Kidney epithelial cell (primary cell): ENCODE measurements around the gene BAG1. TPM values are rescaled to one million over a fixed set of nuclear protein-coding genes. Genes with fewer than 3 reads are reported as not detected.

Experiments used
- DNase-seq: peaks from one replicate; pipeline ENCODE4 v3.0.0-alpha.2; 2010; ENCODE audit warnings: low read depth
- H3K27me3 ChIP-seq: 2 replicates; pipeline ENCODE4 v1.6.0; 2011; ENCODE audit warnings: low read length; ENCODE audit not compliant: control insufficient read depth, insufficient read depth
- H3K36me3 ChIP-seq: 2 replicates; pipeline ENCODE4 v1.5.1; 2011; ENCODE audit warnings: low read length; ENCODE audit not compliant: control insufficient read depth, insufficient read depth
- H3K4me3 ChIP-seq: 2 replicates; pipeline ENCODE4 v1.5.1; 2011; ENCODE audit warnings: low read depth, mild to moderate bottlenecking, control low read depth, low read length
- total RNA-seq: library from RNA; depleted of rRNA; stranded (reverse); fragments of >200 nt; gene quantifications from 2 replicates; pipeline ENCODE4 v1.2.3, GENCODE V29; 2015
- TF ChIP-seq, protein P1 (sequence below): IDR thresholded peaks from 2 replicates; pipeline ENCODE4 v1.5.1; 2011; ENCODE audit warnings: mild to moderate bottlenecking, moderate library complexity, low read length, control low read depth, inconsistent platforms; ENCODE audit not compliant: insufficient read depth, poor library complexity, severe bottlenecking

The BAG1 gene
- total RNA-seq, 1 donor from 2014 or later, result 59.0 TPM

DNA sequence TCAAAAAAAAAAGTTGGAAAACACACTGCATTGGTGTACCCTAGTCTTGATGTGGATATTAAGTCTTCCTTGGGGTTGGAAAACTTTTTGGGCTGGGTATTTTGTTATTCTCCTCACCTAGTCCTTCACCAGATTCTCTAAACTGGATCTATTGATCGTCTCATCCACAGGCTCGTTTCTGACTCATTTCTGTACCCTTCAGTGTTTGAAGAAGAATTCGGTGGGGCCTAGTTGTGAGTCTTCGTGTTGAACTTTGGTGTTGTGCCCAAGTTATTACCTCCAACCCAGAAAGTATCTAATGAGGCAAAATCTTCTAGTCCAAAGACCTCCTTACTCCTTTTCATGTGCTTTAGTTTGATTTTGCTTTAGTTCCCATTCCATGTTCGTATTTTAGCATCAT is 27.4 kb upstream of the BAG1 start:
- TF ChIP-seq, protein P1, sequence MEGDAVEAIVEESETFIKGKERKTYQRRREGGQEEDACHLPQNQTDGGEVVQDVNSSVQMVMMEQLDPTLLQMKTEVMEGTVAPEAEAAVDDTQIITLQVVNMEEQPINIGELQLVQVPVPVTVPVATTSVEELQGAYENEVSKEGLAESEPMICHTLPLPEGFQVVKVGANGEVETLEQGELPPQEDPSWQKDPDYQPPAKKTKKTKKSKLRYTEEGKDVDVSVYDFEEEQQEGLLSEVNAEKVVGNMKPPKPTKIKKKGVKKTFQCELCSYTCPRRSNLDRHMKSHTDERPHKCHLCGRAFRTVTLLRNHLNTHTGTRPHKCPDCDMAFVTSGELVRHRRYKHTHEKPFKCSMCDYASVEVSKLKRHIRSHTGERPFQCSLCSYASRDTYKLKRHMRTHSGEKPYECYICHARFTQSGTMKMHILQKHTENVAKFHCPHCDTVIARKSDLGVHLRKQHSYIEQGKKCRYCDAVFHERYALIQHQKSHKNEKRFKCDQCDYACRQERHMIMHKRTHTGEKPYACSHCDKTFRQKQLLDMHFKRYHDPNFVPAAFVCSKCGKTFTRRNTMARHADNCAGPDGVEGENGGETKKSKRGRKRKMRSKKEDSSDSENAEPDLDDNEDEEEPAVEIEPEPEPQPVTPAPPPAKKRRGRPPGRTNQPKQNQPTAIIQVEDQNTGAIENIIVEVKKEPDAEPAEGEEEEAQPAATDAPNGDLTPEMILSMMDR, result no peak
- H3K36me3 ChIP-seq, result no peaks in the 10 kb centered on the region
- no peaks in the 10 kb centered on the region for H3K27me3 ChIP-seq
- no peak overlapping the region for H3K4me3 ChIP-seq
- no peak for DNase-seq

DNA sequence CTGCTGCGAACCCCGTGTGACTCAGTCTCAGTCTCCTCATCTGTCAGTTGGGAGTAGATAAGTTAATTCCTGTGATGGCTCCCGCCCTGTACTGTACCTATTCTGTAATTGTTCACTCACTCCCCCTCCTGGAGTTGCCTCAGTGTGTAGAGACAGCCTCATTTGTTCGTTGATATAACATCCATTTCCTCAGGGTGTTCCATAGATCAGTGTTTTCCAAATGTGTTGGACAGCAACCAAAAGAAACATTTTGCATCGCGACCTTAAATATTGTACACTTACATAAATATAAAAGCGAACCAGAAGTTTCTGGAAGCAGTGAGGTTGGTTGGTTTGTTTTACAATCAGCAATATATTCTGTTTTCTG is 26.5 kb upstream of the BAG1 start:
- Histone ChIP-seq H3K4me3 (peak overlapping the region; percentile 63), H3K36me3 (no peaks in the 10 kb centered on the region), H3K27me3 (no peaks in the 10 kb centered on the region)
- TF ChIP-seq, protein P1, result no peak
- no peak for DNase-seq

DNA sequence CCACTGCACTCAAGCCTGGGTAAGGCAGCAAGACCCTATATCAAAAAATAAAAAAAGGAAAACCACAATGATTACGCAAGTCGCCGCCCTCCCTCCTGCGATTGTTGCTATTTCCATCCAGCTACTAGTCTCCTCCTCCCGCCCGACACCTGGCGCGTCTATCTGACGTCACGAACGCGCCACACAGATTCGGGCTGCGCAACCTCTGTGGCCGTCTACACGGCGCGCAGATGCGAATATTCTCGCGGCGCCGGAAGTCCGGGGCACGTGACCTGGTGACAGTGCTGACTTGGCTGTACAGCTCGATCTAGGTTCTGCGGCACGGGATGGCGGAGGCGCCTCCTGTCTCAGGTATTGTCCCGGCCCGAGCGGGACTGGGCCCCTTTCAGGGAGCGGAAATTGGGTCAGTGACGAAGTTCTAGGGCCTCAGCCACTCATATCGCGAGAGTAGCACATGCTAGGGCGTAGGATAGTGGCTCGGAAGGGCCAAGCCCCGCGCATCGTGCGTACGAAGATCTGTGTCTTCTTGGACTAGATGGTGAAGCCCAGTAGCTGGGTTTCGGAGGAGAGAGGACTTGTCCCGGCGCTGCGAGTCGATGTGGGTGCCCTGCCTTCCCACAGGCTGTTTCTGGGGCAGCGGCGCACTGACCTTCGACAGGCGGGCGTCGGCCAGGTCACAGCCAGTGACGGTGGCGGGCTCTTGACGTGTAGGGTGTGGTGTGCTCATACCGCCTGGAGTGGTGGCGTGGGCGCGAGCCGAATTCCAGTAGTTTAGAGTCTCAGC is 25.9 kb upstream of the BAG1 start, which contains the start of gene NFX1:
Gene NFX1, plus strand, starts transcription at position 270 of the 784 bp plus-strand sequence. Its CDS starts 57 bp downstream, at position 327.
- DNase-seq, result peak; percentile 78
- Histone ChIP-seq H3K36me3 (no peaks in the 10 kb centered on the region), H3K4me3 (peak within 1 kb of the TSS; percentile 63), H3K27me3 (no peaks in the 10 kb centered on the region)
- TF ChIP-seq, protein P1, result no peak

DNA sequence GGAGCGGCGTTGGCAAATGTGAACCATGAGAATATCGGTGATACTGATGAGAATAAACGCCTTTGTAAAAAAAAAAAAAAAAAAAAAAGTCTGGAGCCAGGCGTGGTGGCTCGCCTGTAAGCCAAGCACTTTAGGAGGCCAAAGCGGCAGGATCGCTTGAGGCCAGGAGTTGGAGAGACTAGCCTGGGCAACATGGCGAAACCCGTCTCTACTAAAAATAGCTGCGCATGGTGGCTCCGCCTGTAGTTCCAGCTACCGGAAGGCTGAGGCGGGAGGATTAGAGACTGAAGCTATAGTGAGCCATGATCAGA is 25.4 kb upstream of the BAG1 start:
- TF ChIP-seq, protein P1, result no peak
- no peak for DNase-seq
- H3K36me3 ChIP-seq, result no peaks in the 10 kb centered on the region
- H3K27me3 ChIP-seq, result no peaks in the 10 kb centered on the region
- peak overlapping the region; percentile 63 for H3K4me3 ChIP-seq

DNA sequence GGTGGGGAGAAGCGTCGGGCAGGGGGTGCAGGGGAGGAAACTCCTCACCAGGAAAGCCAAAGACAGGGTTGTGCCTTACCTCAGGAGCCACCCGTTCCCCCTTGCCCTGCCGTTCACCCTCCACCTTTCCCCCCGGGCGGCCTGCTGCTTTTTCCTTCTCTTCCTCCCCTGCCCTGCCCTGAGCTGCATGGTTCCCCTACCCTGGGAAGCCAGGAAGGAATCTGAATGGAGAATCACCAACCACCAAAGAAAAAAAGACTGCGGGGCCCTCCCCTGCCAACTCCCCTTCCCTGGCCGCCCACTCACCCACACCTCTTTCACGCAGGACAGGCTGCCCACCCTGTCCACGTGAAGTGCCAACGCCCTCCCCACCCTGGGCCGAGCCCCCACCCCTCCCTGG is 25.0 kb upstream of the BAG1 start:
- Histone ChIP-seq H3K4me3 (peak overlapping the region; percentile 63), H3K36me3 (no peaks in the 10 kb centered on the region), H3K27me3 (no peaks in the 10 kb centered on the region)
- no peak for DNase-seq
- TF ChIP-seq, protein P1, result no peak
